ENCODE data around the gene FGD6.
"Not testable (repeated sequence)": the region's sequence is repeated elsewhere in the genome, so short reads cannot be mapped to it uniquely, and the experiment has no call there.

The FGD6 gene

GRCh38 chr12:95243497-95244183, 26.4 kb upstream of the FGD6 start:
- no peak overlapping the region for H3K4me3 Mint-ChIP-seq
- H3K4me1 Mint-ChIP-seq: peaks cover 21% of the 10 kb centered on the region
- H3K9me3 Mint-ChIP-seq: no peaks in the 10 kb centered on the region
- H3K36me3 Mint-ChIP-seq (ENCODE audit: insufficient read depth): peaks cover 10% of the 10 kb centered on the region
- DNase-seq (ENCODE audit: low spot score in 2 of 2): no peak
- H3K27me3 Mint-ChIP-seq: no peaks in the 10 kb centered on the region
- ATAC-seq (replicated peaks; ENCODE audit: extremely low read depth, poor library complexity, severe bottlenecking): no peak
- H3K27ac Mint-ChIP-seq (ENCODE audit: low read depth): no peak overlapping the region

GRCh38 chr12:95241761-95242506, 24.7 kb upstream of the FGD6 start:
- ATAC-seq (replicated peaks; ENCODE audit: extremely low read depth, poor library complexity, severe bottlenecking): no peak
- Mint-ChIP-seq H3K27ac (ENCODE audit: low read depth) (no peak overlapping the region), H3K4me3 (no peak overlapping the region), H3K36me3 (ENCODE audit: insufficient read depth) (peaks cover 7% of the 10 kb centered on the region), H3K4me1 (peaks cover 34% of the 10 kb centered on the region), H3K9me3 (no peaks in the 10 kb centered on the region), H3K27me3 (no peaks in the 10 kb centered on the region)
- no peak for DNase-seq (ENCODE audit: low spot score in 2 of 2)

GRCh38 chr12:95241138-95241537, 23.9 kb upstream of the FGD6 start:
- not testable (repeated sequence) for ATAC-seq (replicated peaks; ENCODE audit: extremely low read depth, poor library complexity, severe bottlenecking); H3K27ac Mint-ChIP-seq (ENCODE audit: low read depth); DNase-seq (ENCODE audit: low spot score in 2 of 2); H3K27me3 Mint-ChIP-seq; H3K4me3 Mint-ChIP-seq; H3K9me3 Mint-ChIP-seq; H3K36me3 Mint-ChIP-seq (ENCODE audit: insufficient read depth)
- peaks cover 33% of the 10 kb centered on the region for H3K4me1 Mint-ChIP-seq

GRCh38 chr12:95240556-95240955, 23.3 kb upstream of the FGD6 start:
- H3K9me3 Mint-ChIP-seq: no peaks in the 10 kb centered on the region
- no peak for DNase-seq (ENCODE audit: low spot score in 2 of 2)
- H3K27ac Mint-ChIP-seq (ENCODE audit: low read depth): no peak overlapping the region

GRCh38 chr12:95239835-95240234, 22.6 kb upstream of the FGD6 start:
- not testable (repeated sequence) for H3K4me3 Mint-ChIP-seq; ATAC-seq (replicated peaks; ENCODE audit: extremely low read depth, poor library complexity, severe bottlenecking); H3K27me3 Mint-ChIP-seq; DNase-seq (ENCODE audit: low spot score in 2 of 2); H3K36me3 Mint-ChIP-seq (ENCODE audit: insufficient read depth); H3K9me3 Mint-ChIP-seq
- peaks cover 24% of the 10 kb centered on the region for H3K4me1 Mint-ChIP-seq
- H3K27ac Mint-ChIP-seq (ENCODE audit: low read depth): peak overlapping the region; percentile 17

More at GRCh38 chr12:95240556-95240955, 23.3 kb upstream of the FGD6 start:
- H3K4me1 Mint-ChIP-seq: peaks cover 27% of the 10 kb centered on the region
- peaks cover 7% of the 10 kb centered on the region for H3K36me3 Mint-ChIP-seq (ENCODE audit: insufficient read depth)
- ATAC-seq (replicated peaks; ENCODE audit: extremely low read depth, poor library complexity, severe bottlenecking): no peak
- H3K4me3 Mint-ChIP-seq: no peak overlapping the region
- no peaks in the 10 kb centered on the region for H3K27me3 Mint-ChIP-seq

GRCh38 chr12:95239216-95239615, 21.9 kb upstream of the FGD6 start:
- H3K9me3 Mint-ChIP-seq: no peaks in the 10 kb centered on the region
- DNase-seq (ENCODE audit: low spot score in 2 of 2) (no peak), ATAC-seq (replicated peaks; ENCODE audit: extremely low read depth, poor library complexity, severe bottlenecking) (no peak)
- peaks cover 24% of the 10 kb centered on the region for H3K4me1 Mint-ChIP-seq
- H3K27me3 Mint-ChIP-seq: no peaks in the 10 kb centered on the region
- H3K4me3 Mint-ChIP-seq: no peak overlapping the region
- peaks cover 5% of the 10 kb centered on the region for H3K36me3 Mint-ChIP-seq (ENCODE audit: insufficient read depth)
- peak overlapping the region; percentile 17 for H3K27ac Mint-ChIP-seq (ENCODE audit: low read depth)

GRCh38 chr12:95238150-95238549, 20.9 kb upstream of the FGD6 start:
- Mint-ChIP-seq H3K4me1 (peaks cover 26% of the 10 kb centered on the region), H3K27me3 (no peaks in the 10 kb centered on the region), H3K4me3 (no peak overlapping the region), H3K9me3 (no peaks in the 10 kb centered on the region), H3K36me3 (ENCODE audit: insufficient read depth) (peaks cover 3% of the 10 kb centered on the region), H3K27ac (ENCODE audit: low read depth) (no peak overlapping the region)
- DNase-seq (ENCODE audit: low spot score in 2 of 2) (no peak), ATAC-seq (replicated peaks; ENCODE audit: extremely low read depth, poor library complexity, severe bottlenecking) (no peak)

GRCh38 chr12:95237315-95237714, 20.0 kb upstream of the FGD6 start:
- ATAC-seq (replicated peaks; ENCODE audit: extremely low read depth, poor library complexity, severe bottlenecking): no peak

GRCh38 chr12:95235621-95236020, 18.4 kb upstream of the FGD6 start:
- not testable (repeated sequence) for H3K4me3 Mint-ChIP-seq; H3K27me3 Mint-ChIP-seq; H3K36me3 Mint-ChIP-seq (ENCODE audit: insufficient read depth); ATAC-seq (replicated peaks; ENCODE audit: extremely low read depth, poor library complexity, severe bottlenecking); H3K9me3 Mint-ChIP-seq; DNase-seq (ENCODE audit: low spot score in 2 of 2); H3K27ac Mint-ChIP-seq (ENCODE audit: low read depth)
- peaks cover 35% of the 10 kb centered on the region for H3K4me1 Mint-ChIP-seq

More at GRCh38 chr12:95237315-95237714, 20.0 kb upstream of the FGD6 start:
- no peaks in the 10 kb centered on the region for H3K9me3 Mint-ChIP-seq
- H3K4me1 Mint-ChIP-seq: peaks cover 34% of the 10 kb centered on the region
- peaks cover 3% of the 10 kb centered on the region for H3K36me3 Mint-ChIP-seq (ENCODE audit: insufficient read depth)
- no peaks in the 10 kb centered on the region for H3K27me3 Mint-ChIP-seq
- DNase-seq (ENCODE audit: low spot score in 2 of 2): no peak
- no peak overlapping the region for H3K27ac Mint-ChIP-seq (ENCODE audit: low read depth)
- H3K4me3 Mint-ChIP-seq: no peak overlapping the region

GRCh38 chr12:95234187-95234586, 16.9 kb upstream of the FGD6 start:
- H3K27ac Mint-ChIP-seq (ENCODE audit: low read depth); ATAC-seq (replicated peaks; ENCODE audit: extremely low read depth, poor library complexity, severe bottlenecking); DNase-seq (ENCODE audit: low spot score in 2 of 2); H3K27me3 Mint-ChIP-seq; H3K9me3 Mint-ChIP-seq; H3K36me3 Mint-ChIP-seq (ENCODE audit: insufficient read depth); H3K4me3 Mint-ChIP-seq: not testable (repeated sequence)
- peaks cover 26% of the 10 kb centered on the region for H3K4me1 Mint-ChIP-seq

- Mint-ChIP-seq H3K9me3 (no peaks in the 10 kb centered on the region), H3K4me1 (peaks cover 24% of the 10 kb centered on the region), H3K27ac (ENCODE audit: low read depth) (no peak overlapping the region), H3K36me3 (ENCODE audit: insufficient read depth) (peaks cover 6% of the 10 kb centered on the region), H3K4me3 (no peak overlapping the region), H3K27me3 (no peaks in the 10 kb centered on the region)
- ATAC-seq (replicated peaks; ENCODE audit: extremely low read depth, poor library complexity, severe bottlenecking) (no peak), DNase-seq (ENCODE audit: low spot score in 2 of 2) (no peak)
Measured at GRCh38 chr12:95231190-95231589, 13.9 kb upstream of the FGD6 start.

- DNase-seq (ENCODE audit: low spot score in 2 of 2) (no peak), ATAC-seq (replicated peaks; ENCODE audit: extremely low read depth, poor library complexity, severe bottlenecking) (no peak)
- Mint-ChIP-seq H3K4me3 (no peak overlapping the region), H3K9me3 (no peaks in the 10 kb centered on the region), H3K27ac (ENCODE audit: low read depth) (no peak overlapping the region), H3K4me1 (peaks cover 24% of the 10 kb centered on the region), H3K27me3 (no peaks in the 10 kb centered on the region), H3K36me3 (ENCODE audit: insufficient read depth) (peaks cover 9% of the 10 kb centered on the region)
Measured at GRCh38 chr12:95230313-95230712, 13.0 kb upstream of the FGD6 start.

GRCh38 chr12:95229636-95230035, 12.4 kb upstream of the FGD6 start:
- H3K4me1 Mint-ChIP-seq: peaks cover 30% of the 10 kb centered on the region
- ATAC-seq (replicated peaks; ENCODE audit: extremely low read depth, poor library complexity, severe bottlenecking): no peak
- no peak overlapping the region for H3K4me3 Mint-ChIP-seq

More at GRCh38 chr12:95229636-95230035, 12.4 kb upstream of the FGD6 start:
- Mint-ChIP-seq H3K27me3 (no peaks in the 10 kb centered on the region), H3K9me3 (no peaks in the 10 kb centered on the region), H3K27ac (ENCODE audit: low read depth) (no peak overlapping the region), H3K36me3 (ENCODE audit: insufficient read depth) (peaks cover 13% of the 10 kb centered on the region)
- no peak for DNase-seq (ENCODE audit: low spot score in 2 of 2)

Measured in central memory CD8-positive, alpha-beta T cell (primary cell).